K562 (cell line): ENCODE measurements around the gene SZT2. TPM values are rescaled to one million over a fixed set of nuclear protein-coding genes. Genes with fewer than 3 reads are reported as not detected.
A peak's percentile ranks its signal among the peaks of the same experiment; 100 is the strongest.

Source experiments
- ARID4B ChIP-seq: sonication (generic); formaldehyde crosslinking; IDR thresholded peaks from 2 replicates; pipeline ENCODE4 v1.8.0; 2022; ENCODE audit warnings: mild to moderate bottlenecking, missing genetic modification reagents
- CSDE1 ChIP-seq, 2 experiments: fragments of 450-650 bp; IDR thresholded peaks; 2 replicates each; pipeline ENCODE4 v1.6.1; 2016; ENCODE audit warnings: mild to moderate bottlenecking in 1 of 2
- CXXC5 ChIP-seq: fragments of 250-450 bp; sonication (Bioruptor Pico); IDR thresholded peaks from 2 replicates; pipeline ENCODE4 v1.8.0; 2022; ENCODE audit warnings: inconsistent platforms, mild to moderate bottlenecking, moderate library complexity
- MIER1 ChIP-seq: fragments of 450-650 bp; IDR thresholded peaks from 2 replicates; pipeline ENCODE4 v1.6.1; 2016; ENCODE audit warnings: antibody characterized with exemption, mild to moderate bottlenecking, low read depth
- NEUROD1 ChIP-seq: fragments of 150-350 bp; IDR thresholded peaks from 2 replicates; pipeline ENCODE4 v1.6.1; 2014; ENCODE audit warnings: borderline replicate concordance, low read length, low read depth; ENCODE audit not compliant: partially characterized antibody
- POLR3A ChIP-seq: IDR thresholded peaks from 2 replicates; pipeline ENCODE4 v1.6.1; 2011; ENCODE audit warnings: borderline replicate concordance, mild to moderate bottlenecking, moderate library complexity; ENCODE audit not compliant: insufficient read length, insufficient read depth; ENCODE audit errors: extremely low read depth
- SRSF1 ChIP-seq: fragments of 200-400 bp; formaldehyde crosslinking; IDR thresholded peaks from 2 replicates; pipeline ENCODE4 v1.6.1; 2017; ENCODE audit warnings: mild to moderate bottlenecking, low read depth, low read length, moderate library complexity
- STAT5A ChIP-seq: IDR thresholded peaks from 2 replicates; pipeline ENCODE4 v1.6.1; 2012; ENCODE audit warnings: low read length, inconsistent platforms, borderline replicate concordance
- YBX1 ChIP-seq: fragments of 450-650 bp; IDR thresholded peaks from 2 replicates; pipeline ENCODE4 v1.7.1; 2016; ENCODE audit warnings: mild to moderate bottlenecking
- ZNF12 ChIP-seq: sonication (generic); formaldehyde crosslinking; IDR thresholded peaks from 2 replicates; pipeline ENCODE4 v1.4.0; 2020; ENCODE audit warnings: mild to moderate bottlenecking, missing genetic modification reagents
- ZNF239 ChIP-seq: fragments of 250-450 bp; sonication (Bioruptor Pico); IDR thresholded peaks from 2 replicates; pipeline ENCODE4 v1.4.0; 2020; ENCODE audit warnings: mild to moderate bottlenecking
- ZNF316 ChIP-seq: fragments of 450-650 bp; IDR thresholded peaks from 2 replicates; pipeline ENCODE4 v1.6.1; 2016
- ZNF551 ChIP-seq: fragments of 250-450 bp; sonication (Bioruptor Pico); IDR thresholded peaks from 2 replicates; pipeline ENCODE4 v1.5.0; 2021; ENCODE audit warnings: mild to moderate bottlenecking, moderate library complexity
- polyA plus RNA-seq, 8 experiments: library from polyadenylated mRNA; depleted of rRNA in 4 of 8; stranded (reverse) in 5 of 8; unstranded in 3 of 8; fragments of >200 nt; fragmentation: Nextera tagmentation in 2 of 8; fragmentation: Illumina TruSeq in 1 of 8; extraction: Ambion mirVana in 2 of 8; extraction: Trizol in 1 of 8; gene quantifications; 2 replicates each; pipeline versions ENCODE4 v1.2.1 to v1.2.3, GENCODE V29; 2011 to 2014; ENCODE audit warnings: inconsistent platforms in 1 of 8, missing spikeins in 1 of 8
- total RNA-seq, 7 experiments: library from RNA; depleted of rRNA in 6 of 7; stranded (reverse); fragments of >200 nt in 6 of 7; fragmentation: Illumina TruSeq in 2 of 7; extraction: Trizol in 2 of 7; gene quantifications; 2 replicates each; pipeline versions ENCODE4 v1.2.1 to v1.2.3, GENCODE V29; 2011 to 2021; ENCODE audit warnings: low replicate concordance in 1 of 7
- TF ChIP-seq, protein P1 (sequence below): fragments of 250-450 bp; sonication (Bioruptor Pico); IDR thresholded peaks from 2 replicates; pipeline ENCODE4 v1.4.0; 2020; ENCODE audit warnings: mild to moderate bottlenecking, moderate library complexity
- TF ChIP-seq, protein P2 (sequence below): sonication (generic); formaldehyde crosslinking; IDR thresholded peaks from 2 replicates; pipeline ENCODE4 v1.8.1; 2023; ENCODE audit warnings: mild to moderate bottlenecking, missing genetic modification reagents, moderate library complexity
- TF ChIP-seq, protein P3 (sequence below): fragments of 450-650 bp; formaldehyde crosslinking; IDR thresholded peaks from 2 replicates; pipeline ENCODE4 v1.4.0; 2020; ENCODE audit warnings: mild to moderate bottlenecking, mixed read lengths
- TF ChIP-seq, protein P4 (sequence below): fragments of 450-650 bp; IDR thresholded peaks from 2 replicates; pipeline ENCODE4 v1.6.1; 2017; ENCODE audit warnings: antibody characterized with exemption

SZT2 gene
- total and polyA plus RNA-seq, 9 of the 15 experiments (the other 6 are each of a cell fraction or from before 2014, with no cell fraction given), result 0.88 to 31.0 (median 12.8) TPM

GRCh38 chr1:43405219-43405875, 15.6 kb downstream of the SZT2 start (continued):
- no peak for TF ChIP-seq MIER1
- TF ChIP-seq CXXC5 (CRISPR knock-in tag), result peak; percentile 68
- peak; percentile 68; the same call in 1 of the 2 replicates for TF ChIP-seq STAT5A
- TF ChIP-seq, protein P1, sequence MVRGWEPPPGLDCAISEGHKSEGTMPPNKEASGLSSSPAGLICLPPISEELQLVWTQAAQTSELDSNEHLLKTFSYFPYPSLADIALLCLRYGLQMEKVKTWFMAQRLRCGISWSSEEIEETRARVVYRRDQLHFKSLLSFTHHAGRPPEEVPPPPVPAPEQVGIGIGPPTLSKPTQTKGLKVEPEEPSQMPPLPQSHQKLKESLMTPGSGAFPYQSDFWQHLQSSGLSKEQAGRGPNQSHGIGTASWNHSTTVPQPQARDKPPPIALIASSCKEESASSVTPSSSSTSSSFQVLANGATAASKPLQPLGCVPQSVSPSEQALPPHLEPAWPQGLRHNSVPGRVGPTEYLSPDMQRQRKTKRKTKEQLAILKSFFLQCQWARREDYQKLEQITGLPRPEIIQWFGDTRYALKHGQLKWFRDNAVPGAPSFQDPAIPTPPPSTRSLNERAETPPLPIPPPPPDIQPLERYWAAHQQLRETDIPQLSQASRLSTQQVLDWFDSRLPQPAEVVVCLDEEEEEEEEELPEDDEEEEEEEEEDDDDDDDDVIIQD (CRISPR knock-in tag), result no peak
- TF ChIP-seq NEUROD1, result no peak
- TF ChIP-seq, protein P2, sequence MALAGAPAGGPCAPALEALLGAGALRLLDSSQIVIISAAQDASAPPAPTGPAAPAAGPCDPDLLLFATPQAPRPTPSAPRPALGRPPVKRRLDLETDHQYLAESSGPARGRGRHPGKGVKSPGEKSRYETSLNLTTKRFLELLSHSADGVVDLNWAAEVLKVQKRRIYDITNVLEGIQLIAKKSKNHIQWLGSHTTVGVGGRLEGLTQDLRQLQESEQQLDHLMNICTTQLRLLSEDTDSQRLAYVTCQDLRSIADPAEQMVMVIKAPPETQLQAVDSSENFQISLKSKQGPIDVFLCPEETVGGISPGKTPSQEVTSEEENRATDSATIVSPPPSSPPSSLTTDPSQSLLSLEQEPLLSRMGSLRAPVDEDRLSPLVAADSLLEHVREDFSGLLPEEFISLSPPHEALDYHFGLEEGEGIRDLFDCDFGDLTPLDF, result 0 out of 2 replicates have a peak, but pooled peaks have one; percentile 31
- no peak for TF ChIP-seq ZNF551
- TF ChIP-seq ARID4B (CRISPR knock-in tag), result no peak
- TF ChIP-seq, protein P3, sequence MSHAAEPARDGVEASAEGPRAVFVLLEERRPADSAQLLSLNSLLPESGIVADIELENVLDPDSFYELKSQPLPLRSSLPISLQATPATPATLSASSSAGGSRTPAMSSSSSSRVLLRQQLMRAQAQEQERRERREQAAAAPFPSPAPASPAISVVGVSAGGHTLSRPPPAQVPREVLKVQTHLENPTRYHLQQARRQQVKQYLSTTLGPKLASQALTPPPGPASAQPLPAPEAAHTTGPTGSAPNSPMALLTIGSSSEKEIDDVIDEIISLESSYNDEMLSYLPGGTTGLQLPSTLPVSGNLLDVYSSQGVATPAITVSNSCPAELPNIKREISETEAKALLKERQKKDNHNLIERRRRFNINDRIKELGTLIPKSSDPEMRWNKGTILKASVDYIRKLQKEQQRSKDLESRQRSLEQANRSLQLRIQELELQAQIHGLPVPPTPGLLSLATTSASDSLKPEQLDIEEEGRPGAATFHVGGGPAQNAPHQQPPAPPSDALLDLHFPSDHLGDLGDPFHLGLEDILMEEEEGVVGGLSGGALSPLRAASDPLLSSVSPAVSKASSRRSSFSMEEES, result 0 out of 2 replicates have a peak, but pooled peaks have one; percentile 1
- TF ChIP-seq YBX1, result no peak
- TF ChIP-seq SRSF1, result no peak
- TF ChIP-seq ZNF239 (CRISPR knock-in tag), result no peak
- TF ChIP-seq POLR3A, result no peak
- TF ChIP-seq ZNF12 (CRISPR knock-in tag), result no peak
- peak; percentile 98 for TF ChIP-seq ZNF316
- no peak for TF ChIP-seq CSDE1 (IDR thresholded peaks at IDR 0.05)
- TF ChIP-seq, protein P4, sequence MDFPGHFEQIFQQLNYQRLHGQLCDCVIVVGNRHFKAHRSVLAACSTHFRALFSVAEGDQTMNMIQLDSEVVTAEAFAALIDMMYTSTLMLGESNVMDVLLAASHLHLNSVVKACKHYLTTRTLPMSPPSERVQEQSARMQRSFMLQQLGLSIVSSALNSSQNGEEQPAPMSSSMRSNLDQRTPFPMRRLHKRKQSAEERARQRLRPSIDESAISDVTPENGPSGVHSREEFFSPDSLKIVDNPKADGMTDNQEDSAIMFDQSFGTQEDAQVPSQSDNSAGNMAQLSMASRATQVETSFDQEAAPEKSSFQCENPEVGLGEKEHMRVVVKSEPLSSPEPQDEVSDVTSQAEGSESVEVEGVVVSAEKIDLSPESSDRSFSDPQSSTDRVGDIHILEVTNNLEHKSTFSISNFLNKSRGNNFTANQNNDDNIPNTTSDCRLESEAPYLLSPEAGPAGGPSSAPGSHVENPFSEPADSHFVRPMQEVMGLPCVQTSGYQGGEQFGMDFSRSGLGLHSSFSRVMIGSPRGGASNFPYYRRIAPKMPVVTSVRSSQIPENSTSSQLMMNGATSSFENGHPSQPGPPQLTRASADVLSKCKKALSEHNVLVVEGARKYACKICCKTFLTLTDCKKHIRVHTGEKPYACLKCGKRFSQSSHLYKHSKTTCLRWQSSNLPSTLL, result no peak
